Measurements from ENCODE around the gene FTH1.

Gene FTH1

DNA sequence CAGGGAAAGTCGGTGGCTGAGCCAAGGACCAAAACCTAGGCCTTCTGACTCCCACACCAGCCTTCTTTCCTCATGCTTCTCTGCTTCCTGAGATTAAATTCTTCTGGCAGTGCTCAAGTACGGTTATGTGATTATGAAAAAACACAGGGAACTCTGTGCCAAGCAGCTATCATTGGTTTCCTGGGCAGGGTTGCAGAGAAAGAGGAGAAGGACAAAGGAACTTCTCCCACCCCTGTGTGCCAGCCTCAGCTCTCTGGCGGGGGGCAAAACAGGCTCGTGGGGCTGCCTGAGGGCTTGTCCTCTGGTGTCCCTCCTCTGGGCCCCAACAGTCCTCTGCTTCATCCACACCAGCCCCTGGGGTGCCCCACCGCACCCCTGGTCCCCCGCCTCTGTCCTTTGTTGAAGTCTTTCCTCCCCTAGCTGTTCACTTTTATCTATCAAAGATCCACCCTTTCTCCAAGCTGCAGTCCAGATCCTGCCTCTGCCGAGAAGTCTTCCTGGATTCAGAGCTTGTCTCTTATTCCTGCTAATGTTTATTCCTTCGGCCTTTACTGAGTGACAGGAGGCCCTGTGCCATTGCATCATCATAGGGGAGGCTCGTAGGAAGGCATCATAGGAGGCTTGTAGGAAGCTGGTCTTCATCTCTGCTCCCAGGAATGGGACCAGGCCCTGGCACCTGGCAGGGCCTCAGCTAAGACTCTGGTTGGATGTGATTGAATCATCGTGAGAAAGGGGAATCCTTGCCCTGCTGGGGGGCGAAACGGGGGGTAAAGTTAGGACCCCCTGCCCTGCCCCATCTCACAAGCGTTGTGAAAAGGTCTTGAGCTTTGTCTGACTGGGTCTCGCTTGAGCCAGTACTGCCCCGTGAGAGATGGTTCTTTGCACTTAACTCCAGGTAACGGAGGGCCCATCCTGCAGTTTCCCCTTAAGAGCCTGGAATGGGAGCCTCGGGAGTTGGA lies 11.5 kb upstream of the FTH1 start:
- TF ChIP-seq, protein P1, sequence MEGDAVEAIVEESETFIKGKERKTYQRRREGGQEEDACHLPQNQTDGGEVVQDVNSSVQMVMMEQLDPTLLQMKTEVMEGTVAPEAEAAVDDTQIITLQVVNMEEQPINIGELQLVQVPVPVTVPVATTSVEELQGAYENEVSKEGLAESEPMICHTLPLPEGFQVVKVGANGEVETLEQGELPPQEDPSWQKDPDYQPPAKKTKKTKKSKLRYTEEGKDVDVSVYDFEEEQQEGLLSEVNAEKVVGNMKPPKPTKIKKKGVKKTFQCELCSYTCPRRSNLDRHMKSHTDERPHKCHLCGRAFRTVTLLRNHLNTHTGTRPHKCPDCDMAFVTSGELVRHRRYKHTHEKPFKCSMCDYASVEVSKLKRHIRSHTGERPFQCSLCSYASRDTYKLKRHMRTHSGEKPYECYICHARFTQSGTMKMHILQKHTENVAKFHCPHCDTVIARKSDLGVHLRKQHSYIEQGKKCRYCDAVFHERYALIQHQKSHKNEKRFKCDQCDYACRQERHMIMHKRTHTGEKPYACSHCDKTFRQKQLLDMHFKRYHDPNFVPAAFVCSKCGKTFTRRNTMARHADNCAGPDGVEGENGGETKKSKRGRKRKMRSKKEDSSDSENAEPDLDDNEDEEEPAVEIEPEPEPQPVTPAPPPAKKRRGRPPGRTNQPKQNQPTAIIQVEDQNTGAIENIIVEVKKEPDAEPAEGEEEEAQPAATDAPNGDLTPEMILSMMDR (IDR thresholded peaks at IDR 0.05; ENCODE audit: insufficient read depth, low read depth, low read length, missing control alignments) = no peak
- no peak overlapping the region for H3K4me3 ChIP-seq (ENCODE audit: low read depth, low read length)
- DNase-seq (ENCODE audit: low read depth) = no peak

DNA sequence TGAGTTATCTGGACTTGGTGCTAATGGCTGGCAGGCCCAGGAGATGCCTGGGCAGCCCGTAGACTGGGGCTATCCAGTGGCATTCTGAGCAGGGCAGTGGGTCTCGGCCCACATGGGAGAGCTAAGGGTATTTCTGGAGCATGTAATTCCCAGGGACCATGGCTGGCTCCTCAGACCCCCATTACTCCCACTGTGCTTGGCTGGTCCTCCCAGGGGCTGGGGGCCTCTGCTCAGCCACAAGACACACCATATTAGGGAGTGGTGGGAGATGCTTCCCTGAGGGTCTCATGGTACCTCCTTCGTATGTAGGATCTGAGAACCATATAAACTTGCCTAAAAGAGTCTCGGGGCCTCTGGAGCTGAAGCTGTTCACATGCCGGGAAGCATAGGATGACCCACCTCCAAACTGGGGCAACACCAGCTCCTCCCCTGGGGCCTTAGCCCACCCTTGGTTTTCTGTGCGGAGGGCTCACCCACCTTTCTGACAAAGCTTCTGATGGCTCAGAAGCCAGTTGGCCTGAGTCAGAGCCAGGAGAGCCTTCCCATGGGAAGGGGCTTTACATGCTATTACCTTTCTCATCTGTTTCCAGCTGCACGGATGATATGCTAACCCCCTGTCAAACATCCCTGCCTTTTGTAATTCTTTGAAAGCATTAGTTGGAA lies 9.5 kb upstream of the FTH1 start:
- no peak overlapping the region for H3K4me3 ChIP-seq (ENCODE audit: low read depth, low read length)
- TF ChIP-seq, protein P1 (IDR thresholded peaks at IDR 0.05; ENCODE audit: insufficient read depth, low read depth, low read length, missing control alignments) = no peak
- DNase-seq (ENCODE audit: low read depth) = no peak

DNA sequence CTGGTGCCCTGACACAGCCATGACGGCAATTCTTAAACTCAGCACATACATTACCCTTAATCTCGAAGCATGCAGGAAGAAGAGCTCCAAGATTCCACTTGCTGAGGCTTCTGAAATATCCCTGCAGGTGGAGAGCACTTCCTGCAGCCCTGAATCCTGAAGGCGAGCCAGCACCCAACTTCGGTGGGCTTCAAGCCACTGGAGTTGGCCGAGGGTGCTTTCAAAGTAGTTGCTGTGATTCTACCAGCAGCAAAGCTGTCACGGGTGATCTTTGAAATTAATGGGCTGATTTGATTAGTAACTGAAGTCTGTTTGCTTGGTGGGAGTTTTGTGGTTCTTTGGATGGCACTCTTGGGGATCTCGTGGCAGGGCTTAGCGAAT lies 9.0 kb upstream of the FTH1 start:
- H3K4me3 ChIP-seq (ENCODE audit: low read depth, low read length) = no peak overlapping the region
- no peak for DNase-seq (ENCODE audit: low read depth)
- TF ChIP-seq, protein P1 (IDR thresholded peaks at IDR 0.05; ENCODE audit: insufficient read depth, low read depth, low read length, missing control alignments) = no peak

DNA sequence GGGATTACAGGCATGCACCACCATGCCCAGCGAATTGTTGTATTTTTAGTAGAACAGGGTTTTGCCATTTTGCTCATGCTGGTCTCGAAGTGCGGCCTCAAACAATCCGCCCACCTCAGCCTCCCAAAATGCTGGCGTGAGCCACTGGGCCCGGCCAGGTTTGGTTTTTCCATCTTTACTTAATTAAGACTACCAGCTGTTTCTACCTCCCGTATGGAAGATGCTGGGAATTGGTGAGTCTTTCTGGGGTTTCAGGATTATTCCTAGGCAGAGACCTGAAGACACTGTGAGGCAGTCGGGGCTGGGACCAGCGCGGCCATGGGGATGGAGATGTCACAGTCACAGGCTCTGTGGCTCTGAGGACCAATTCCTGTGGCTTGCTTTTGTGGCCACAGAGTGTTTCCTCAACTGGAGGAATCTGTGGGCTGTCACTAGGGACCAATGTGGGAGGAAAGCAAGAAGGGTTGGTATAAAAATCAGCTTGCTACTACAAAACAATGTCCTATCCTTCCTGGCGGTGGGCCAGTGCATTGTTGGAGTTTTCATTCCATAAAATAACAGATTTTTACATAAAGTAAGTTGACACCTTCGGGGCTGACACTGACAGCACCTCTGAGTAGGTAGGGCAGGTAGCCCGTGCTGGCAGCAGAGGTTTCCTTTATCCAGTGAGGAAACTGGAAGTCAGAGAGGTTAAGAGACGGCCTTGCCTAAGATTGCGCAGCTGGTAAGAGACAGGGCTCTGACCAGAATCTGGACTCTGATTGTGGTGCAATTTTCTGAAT lies 8.4 kb upstream of the FTH1 start:
- TF ChIP-seq, protein P1 (IDR thresholded peaks at IDR 0.05; ENCODE audit: insufficient read depth, low read depth, low read length, missing control alignments) = no peak
- H3K4me3 ChIP-seq (ENCODE audit: low read depth, low read length) = no peak overlapping the region
- no peak for DNase-seq (ENCODE audit: low read depth)

DNA sequence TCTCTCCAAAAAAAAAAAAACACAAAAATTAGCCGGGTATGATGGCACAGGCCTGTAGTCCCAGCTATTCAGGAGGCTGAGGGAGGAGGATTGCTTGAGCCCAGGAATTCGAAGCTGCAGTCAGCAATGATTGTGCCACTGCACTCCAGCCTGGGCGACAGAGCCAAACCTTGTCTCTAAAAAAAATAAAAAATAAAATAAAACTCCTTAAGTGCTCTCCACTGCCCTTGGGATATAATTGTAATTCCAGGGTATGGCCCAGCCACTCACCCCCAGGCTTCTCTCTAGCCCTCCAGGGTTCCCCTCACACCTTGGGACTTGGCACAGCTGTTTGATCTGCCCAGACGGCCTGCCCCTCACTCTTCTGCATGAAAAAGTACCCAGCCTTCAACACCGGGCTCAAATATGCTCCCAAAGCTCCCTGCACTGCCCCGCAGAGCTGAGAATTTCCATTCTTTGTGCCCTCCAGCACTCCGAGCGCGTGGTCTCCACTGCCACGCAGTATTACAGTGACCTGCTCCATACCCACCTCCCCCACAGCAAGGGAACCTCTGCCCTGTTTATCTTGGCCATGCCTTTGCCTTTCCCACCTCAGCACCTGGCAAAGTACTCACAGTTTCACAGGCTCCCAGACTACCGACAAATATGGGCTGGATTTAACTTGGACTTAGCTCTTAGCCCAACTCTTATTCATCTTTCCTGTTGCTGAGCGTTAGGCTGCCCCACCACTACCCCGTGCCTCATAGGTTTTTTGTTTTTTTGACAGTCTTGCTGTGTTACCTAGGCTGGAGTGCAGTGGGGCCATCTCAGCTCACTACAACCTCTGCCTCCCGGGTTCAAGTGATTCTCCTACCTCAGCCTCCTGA lies 7.6 kb upstream of the FTH1 start:
- TF ChIP-seq, protein P1 (IDR thresholded peaks at IDR 0.05; ENCODE audit: insufficient read depth, low read depth, low read length, missing control alignments) = no peak
- H3K4me3 ChIP-seq (ENCODE audit: low read depth, low read length) = no peak overlapping the region
- DNase-seq (ENCODE audit: low read depth) = no peak

Measured in GM12865 (cell line).